IgD-negative memory B cell (primary cell): ENCODE measurements around the gene LIPM. TPM values are rescaled to one million over a fixed set of nuclear protein-coding genes. Genes with fewer than 3 reads are reported as not detected.

Experiments used
- H3K27ac Mint-ChIP-seq, 3 donors: one replicate each; pipeline ENCODE4 v1.8.0; 2020 to 2022; ENCODE audit warnings: mild to moderate bottlenecking in 3 of 3, mixed read lengths in 3 of 3, moderate library complexity in 1 of 3
- H3K27me3 Mint-ChIP-seq: one replicate; pipeline ENCODE4 v1.8.0; 2021; ENCODE audit warnings: mixed read lengths
- H3K36me3 Mint-ChIP-seq: one replicate; pipeline ENCODE4 v1.8.0; 2020; ENCODE audit warnings: mild to moderate bottlenecking, mixed read lengths
- H3K4me1 Mint-ChIP-seq, 3 donors: one replicate each; pipeline ENCODE4 v1.8.0; 2020 to 2022; ENCODE audit warnings: mixed read lengths in 3 of 3, mild to moderate bottlenecking in 1 of 3
- H3K4me3 Mint-ChIP-seq, 4 donors: one replicate each; pipeline ENCODE4 v1.8.0; 2020 to 2022; ENCODE audit warnings: mild to moderate bottlenecking in 4 of 4, mixed read lengths in 4 of 4, moderate library complexity in 3 of 4
- H3K9me3 Mint-ChIP-seq, 3 donors: one replicate each; pipeline ENCODE4 v1.8.0; 2020 to 2021; ENCODE audit warnings: mixed read lengths in 3 of 3, mild to moderate bottlenecking in 1 of 3
- polyA plus RNA-seq: library from polyadenylated mRNA; unstranded; fragments of 300-500 nt; fragmentation: Illumina TruSeq; gene quantifications from one replicate; pipeline ENCODE4 v1.2.3, GENCODE V29; 2021

The LIPM gene
- polyA plus RNA-seq, 1 donor from 2014 or later: not detected

DNA sequence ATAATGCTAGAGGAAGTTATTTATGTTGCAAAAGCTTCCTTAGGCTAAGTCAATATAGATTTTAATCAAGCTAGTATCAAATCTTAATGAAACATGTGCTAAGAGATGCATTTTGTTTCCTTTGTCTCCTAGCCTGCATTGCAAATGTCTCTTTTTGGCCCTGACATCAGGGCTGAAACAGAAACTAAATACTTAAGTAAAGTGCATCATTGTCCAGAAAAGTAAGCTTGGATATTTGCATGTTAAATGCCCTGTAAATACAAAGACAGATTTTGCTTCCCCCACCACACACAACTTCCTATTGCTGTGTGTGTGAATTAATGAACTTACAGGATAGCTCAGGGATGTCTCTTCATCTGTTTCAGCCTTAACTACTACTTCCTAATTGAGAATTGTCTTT, 67.6 kb downstream of the LIPM start:
- no peaks in the 10 kb centered on the region for H3K36me3 Mint-ChIP-seq
- H3K9me3 Mint-ChIP-seq: no peaks in the 10 kb centered on the region
- H3K27ac Mint-ChIP-seq: peak overlapping the region in 1 of 3 donors; percentile 68
- no peaks in the 10 kb centered on the region for H3K27me3 Mint-ChIP-seq
- H3K4me1 Mint-ChIP-seq: peaks cover 3 to 5% (median 4%) of the 10 kb centered on the region in 3 donors
- H3K4me3 Mint-ChIP-seq: no peak overlapping the region

Other genes with a start within 250 kb of the LIPM start
- gene RNLS, start 219.4 kb upstream of the LIPM start, polyA plus RNA-seq: 6.8 TPM
- not detected for gene LIPJ, start 216.0 kb upstream of the LIPM start, polyA plus RNA-seq
- not detected for gene LIPF, start 138.3 kb upstream of the LIPM start, polyA plus RNA-seq
- not detected for gene LIPK, start 96.5 kb upstream of the LIPM start, polyA plus RNA-seq
- gene LIPN, start 42.7 kb upstream of the LIPM start, polyA plus RNA-seq: 0.31 TPM
- gene ANKRD22, start 49.1 kb downstream of the LIPM start, polyA plus RNA-seq: not detected
- 19.0 TPM for gene STAMBPL1, start 77.5 kb downstream of the LIPM start, polyA plus RNA-seq
- 9.4 TPM for gene ACTA2, start 150.0 kb downstream of the LIPM start, polyA plus RNA-seq
- gene FAS, start 188.1 kb downstream of the LIPM start, polyA plus RNA-seq: 11.1 TPM